ENCODE measurements around the gene KLHL26. TPM values are rescaled to one million over a fixed set of nuclear protein-coding genes. Genes with fewer than 3 reads are reported as not detected.

Gene KLHL26
- total and polyA plus RNA-seq, 9 of the 15 experiments (the other 6 are each of a cell fraction or from before 2014, with no cell fraction given), result 0.13 to 13.3 (median 1.4) TPM

DNA sequence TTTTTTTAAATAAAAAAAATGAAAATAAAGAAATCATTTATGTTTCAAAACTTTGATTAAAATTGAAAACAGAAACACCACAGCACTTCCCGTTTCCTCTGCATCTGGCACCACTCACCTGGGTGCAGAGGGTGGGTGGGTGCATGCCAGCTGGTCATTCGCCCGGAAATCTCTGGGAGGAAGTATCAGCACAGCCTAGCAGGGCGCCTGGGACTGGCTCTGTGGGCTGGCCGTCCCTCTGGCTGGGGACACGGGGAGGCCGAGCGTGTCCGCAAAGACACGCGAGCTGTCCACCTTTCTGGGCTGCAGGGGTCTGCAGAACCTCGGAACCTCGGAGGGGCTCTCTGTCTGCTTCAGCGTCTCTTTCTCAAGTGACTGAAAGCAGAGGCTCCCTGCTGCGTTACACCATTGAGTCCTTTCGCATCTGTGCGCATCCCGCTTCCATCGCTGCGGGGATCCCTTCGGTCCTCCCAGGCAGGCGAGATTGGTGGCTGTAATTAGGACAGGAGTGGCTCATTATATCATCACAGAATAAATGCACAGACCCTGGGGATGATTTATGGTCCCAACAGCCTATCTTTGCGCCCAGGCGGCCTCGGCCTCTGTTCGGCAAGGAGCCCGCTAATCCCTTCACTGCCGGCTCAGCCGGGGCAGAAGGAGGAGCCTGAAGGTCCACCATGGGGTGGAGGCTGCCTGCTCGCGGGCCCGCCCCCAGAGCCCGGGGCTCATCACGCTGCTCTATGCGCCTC, 63.8 kb downstream of the KLHL26 start (continued):
- no peak for TF ChIP-seq SIX5 (IDR thresholded peaks at IDR 0.05; ENCODE audit: borderline replicate concordance in 1 of 2, insufficient read depth in 1 of 2, low read depth in 1 of 2, low read length in 2 of 2)
- TF ChIP-seq PURB (CRISPR knock-in tag; IDR thresholded peaks at IDR 0.05; ENCODE audit: low read depth), result no peak
- no peak for TF ChIP-seq GABPB2 (CRISPR knock-in tag; conservative IDR thresholded peaks at IDR 0.05)
- no peak for TF ChIP-seq ZNF124 (CRISPR knock-in tag; IDR thresholded peaks at IDR 0.05)
- TF ChIP-seq OTX1 (CRISPR knock-in tag; IDR thresholded peaks at IDR 0.05), result no peak
- TF ChIP-seq FOXA3 (CRISPR knock-in tag; conservative IDR thresholded peaks at IDR 0.05 in 1 of 2, IDR thresholded peaks at IDR 0.05 in 1 of 2), result no peak
- no peak for TF ChIP-seq SIN3A (IDR thresholded peaks at IDR 0.05; ENCODE audit: borderline replicate concordance in 2 of 2, control insufficient read depth in 1 of 2, low read depth in 2 of 2, low read length in 2 of 2)
- TF ChIP-seq ZNF695 (CRISPR knock-in tag; IDR thresholded peaks at IDR 0.05), result no peak
- TF ChIP-seq DIDO1 (tag; IDR thresholded peaks at IDR 0.05; ENCODE audit: low read depth), result no peak
- TF ChIP-seq, protein P1, sequence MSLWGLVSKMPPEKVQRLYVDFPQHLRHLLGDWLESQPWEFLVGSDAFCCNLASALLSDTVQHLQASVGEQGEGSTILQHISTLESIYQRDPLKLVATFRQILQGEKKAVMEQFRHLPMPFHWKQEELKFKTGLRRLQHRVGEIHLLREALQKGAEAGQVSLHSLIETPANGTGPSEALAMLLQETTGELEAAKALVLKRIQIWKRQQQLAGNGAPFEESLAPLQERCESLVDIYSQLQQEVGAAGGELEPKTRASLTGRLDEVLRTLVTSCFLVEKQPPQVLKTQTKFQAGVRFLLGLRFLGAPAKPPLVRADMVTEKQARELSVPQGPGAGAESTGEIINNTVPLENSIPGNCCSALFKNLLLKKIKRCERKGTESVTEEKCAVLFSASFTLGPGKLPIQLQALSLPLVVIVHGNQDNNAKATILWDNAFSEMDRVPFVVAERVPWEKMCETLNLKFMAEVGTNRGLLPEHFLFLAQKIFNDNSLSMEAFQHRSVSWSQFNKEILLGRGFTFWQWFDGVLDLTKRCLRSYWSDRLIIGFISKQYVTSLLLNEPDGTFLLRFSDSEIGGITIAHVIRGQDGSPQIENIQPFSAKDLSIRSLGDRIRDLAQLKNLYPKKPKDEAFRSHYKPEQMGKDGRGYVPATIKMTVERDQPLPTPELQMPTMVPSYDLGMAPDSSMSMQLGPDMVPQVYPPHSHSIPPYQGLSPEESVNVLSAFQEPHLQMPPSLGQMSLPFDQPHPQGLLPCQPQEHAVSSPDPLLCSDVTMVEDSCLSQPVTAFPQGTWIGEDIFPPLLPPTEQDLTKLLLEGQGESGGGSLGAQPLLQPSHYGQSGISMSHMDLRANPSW (CRISPR knock-in tag; IDR thresholded peaks at IDR 0.05), result no peak
- no peak; the same call in 1 of the 2 replicates for TF ChIP-seq L3MBTL2 (IDR thresholded peaks at IDR 0.05)
- TF ChIP-seq DMBX1 (CRISPR knock-in tag; IDR thresholded peaks at IDR 0.05; ENCODE audit: borderline replicate concordance), result no peak
- TF ChIP-seq, protein P2, sequence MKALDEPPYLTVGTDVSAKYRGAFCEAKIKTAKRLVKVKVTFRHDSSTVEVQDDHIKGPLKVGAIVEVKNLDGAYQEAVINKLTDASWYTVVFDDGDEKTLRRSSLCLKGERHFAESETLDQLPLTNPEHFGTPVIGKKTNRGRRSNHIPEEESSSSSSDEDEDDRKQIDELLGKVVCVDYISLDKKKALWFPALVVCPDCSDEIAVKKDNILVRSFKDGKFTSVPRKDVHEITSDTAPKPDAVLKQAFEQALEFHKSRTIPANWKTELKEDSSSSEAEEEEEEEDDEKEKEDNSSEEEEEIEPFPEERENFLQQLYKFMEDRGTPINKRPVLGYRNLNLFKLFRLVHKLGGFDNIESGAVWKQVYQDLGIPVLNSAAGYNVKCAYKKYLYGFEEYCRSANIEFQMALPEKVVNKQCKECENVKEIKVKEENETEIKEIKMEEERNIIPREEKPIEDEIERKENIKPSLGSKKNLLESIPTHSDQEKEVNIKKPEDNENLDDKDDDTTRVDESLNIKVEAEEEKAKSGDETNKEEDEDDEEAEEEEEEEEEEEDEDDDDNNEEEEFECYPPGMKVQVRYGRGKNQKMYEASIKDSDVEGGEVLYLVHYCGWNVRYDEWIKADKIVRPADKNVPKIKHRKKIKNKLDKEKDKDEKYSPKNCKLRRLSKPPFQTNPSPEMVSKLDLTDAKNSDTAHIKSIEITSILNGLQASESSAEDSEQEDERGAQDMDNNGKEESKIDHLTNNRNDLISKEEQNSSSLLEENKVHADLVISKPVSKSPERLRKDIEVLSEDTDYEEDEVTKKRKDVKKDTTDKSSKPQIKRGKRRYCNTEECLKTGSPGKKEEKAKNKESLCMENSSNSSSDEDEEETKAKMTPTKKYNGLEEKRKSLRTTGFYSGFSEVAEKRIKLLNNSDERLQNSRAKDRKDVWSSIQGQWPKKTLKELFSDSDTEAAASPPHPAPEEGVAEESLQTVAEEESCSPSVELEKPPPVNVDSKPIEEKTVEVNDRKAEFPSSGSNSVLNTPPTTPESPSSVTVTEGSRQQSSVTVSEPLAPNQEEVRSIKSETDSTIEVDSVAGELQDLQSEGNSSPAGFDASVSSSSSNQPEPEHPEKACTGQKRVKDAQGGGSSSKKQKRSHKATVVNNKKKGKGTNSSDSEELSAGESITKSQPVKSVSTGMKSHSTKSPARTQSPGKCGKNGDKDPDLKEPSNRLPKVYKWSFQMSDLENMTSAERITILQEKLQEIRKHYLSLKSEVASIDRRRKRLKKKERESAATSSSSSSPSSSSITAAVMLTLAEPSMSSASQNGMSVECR (CRISPR knock-in tag; IDR thresholded peaks at IDR 0.05), result no peak
- TF ChIP-seq, protein P3, sequence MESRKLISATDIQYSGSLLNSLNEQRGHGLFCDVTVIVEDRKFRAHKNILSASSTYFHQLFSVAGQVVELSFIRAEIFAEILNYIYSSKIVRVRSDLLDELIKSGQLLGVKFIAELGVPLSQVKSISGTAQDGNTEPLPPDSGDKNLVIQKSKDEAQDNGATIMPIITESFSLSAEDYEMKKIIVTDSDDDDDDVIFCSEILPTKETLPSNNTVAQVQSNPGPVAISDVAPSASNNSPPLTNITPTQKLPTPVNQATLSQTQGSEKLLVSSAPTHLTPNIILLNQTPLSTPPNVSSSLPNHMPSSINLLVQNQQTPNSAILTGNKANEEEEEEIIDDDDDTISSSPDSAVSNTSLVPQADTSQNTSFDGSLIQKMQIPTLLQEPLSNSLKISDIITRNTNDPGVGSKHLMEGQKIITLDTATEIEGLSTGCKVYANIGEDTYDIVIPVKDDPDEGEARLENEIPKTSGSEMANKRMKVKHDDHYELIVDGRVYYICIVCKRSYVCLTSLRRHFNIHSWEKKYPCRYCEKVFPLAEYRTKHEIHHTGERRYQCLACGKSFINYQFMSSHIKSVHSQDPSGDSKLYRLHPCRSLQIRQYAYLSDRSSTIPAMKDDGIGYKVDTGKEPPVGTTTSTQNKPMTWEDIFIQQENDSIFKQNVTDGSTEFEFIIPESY (CRISPR knock-in tag; IDR thresholded peaks at IDR 0.05), result no peak
